ENCODE measurements around the gene MORC4. TPM values are rescaled to one million over a fixed set of nuclear protein-coding genes. Genes with fewer than 3 reads are reported as not detected.

The MORC4 gene
- polyA plus RNA-seq, 1 of the 3 experiments (the other 2 are of a cell fraction): 12.5 TPM

GRCh38 chrX:106927023-106927422 is 73.0 kb downstream of the MORC4 start (continued):
- TF ChIP-seq, protein P1, sequence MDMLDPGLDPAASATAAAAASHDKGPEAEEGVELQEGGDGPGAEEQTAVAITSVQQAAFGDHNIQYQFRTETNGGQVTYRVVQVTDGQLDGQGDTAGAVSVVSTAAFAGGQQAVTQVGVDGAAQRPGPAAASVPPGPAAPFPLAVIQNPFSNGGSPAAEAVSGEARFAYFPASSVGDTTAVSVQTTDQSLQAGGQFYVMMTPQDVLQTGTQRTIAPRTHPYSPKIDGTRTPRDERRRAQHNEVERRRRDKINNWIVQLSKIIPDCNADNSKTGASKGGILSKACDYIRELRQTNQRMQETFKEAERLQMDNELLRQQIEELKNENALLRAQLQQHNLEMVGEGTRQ (IDR thresholded peaks at IDR 0.05; ENCODE audit: borderline replicate concordance, low read depth, low read length): no peak
- no peak for TF ChIP-seq ELF1 (IDR thresholded peaks at IDR 0.05)

- Histone ChIP-seq H3K27ac (ENCODE audit: low read depth in 2 of 2, low read length in 1 of 2) (no peak overlapping the region), H3F3A (replicated peaks; ENCODE audit: insufficient read depth) (no peaks in the 10 kb centered on the region), H3K9me2 (no peaks in the 10 kb centered on the region), H3K36me3 (replicated peaks in 1 of 2; ENCODE audit: control insufficient read depth in 1 of 2, insufficient read depth in 2 of 2, low read length in 1 of 2) (no peaks in the 10 kb centered on the region), H3K27me3 (ENCODE audit: insufficient read depth) (peaks cover 6% of the 10 kb centered on the region; the same call in 1 of the 2 replicates), H3K4me1 (ENCODE audit: control insufficient read depth in 1 of 2, insufficient read depth in 2 of 2, low read depth in 1 of 2, low read length in 1 of 2) (peaks cover 0 to 5% of the 10 kb centered on the region in 2 experiments; a peak in 1 of 4 replicates), H3K79me2 (ENCODE audit: insufficient read depth) (no peaks in the 10 kb centered on the region), H3K4me2 (no peak overlapping the region), H3K4me3 (ENCODE audit: low read depth in 2 of 2, low read length in 1 of 2) (no peak overlapping the region), H3K9ac (no peak overlapping the region), H4K20me1 (ENCODE audit: insufficient read depth) (no peaks in the 10 kb centered on the region), H2AFZ (ENCODE audit: low read depth) (no peak overlapping the region), H3K9me3 (no peaks in the 10 kb centered on the region)
- WGBS (ENCODE audit: low lambda C conversion rate): 55% methylated on average over 2 of the region's 2 CpGs
- TF ChIP-seq PBX3 (IDR thresholded peaks at IDR 0.05) (no peak), CHD2 (IDR thresholded peaks at IDR 0.05; ENCODE audit: low read length, partially characterized antibody) (no peak), IRF3 (IDR thresholded peaks at IDR 0.05; ENCODE audit: low read depth, low read length) (no peak), POLR2AphosphoS5 (IDR thresholded peaks at IDR 0.05; ENCODE audit: low read depth, low read length) (no peak), YY1 (IDR thresholded peaks at IDR 0.05; ENCODE audit: low read depth) (no peak), CTCF (IDR thresholded peaks at IDR 0.05) (no peak), EP300 (IDR thresholded peaks at IDR 0.05; ENCODE audit: borderline replicate concordance in 1 of 2, low read depth in 1 of 2, low read length in 1 of 2) (no peak), RCOR1 (IDR thresholded peaks at IDR 0.05; ENCODE audit: low read length) (no peak), RXRA (IDR thresholded peaks at IDR 0.05; ENCODE audit: borderline replicate concordance, low read depth) (no peak)
- ChIA-PET CTCF (interaction anchor here (1.4 kb wide), 1 partner anchor 25 kb away, joined by 3 read pairs; no protein-coding TSS in a partner anchor), POLR2A (no interaction called here)
- no peak for DNase-seq
Measured at GRCh38 chrX:106921637-106922036, 78.4 kb downstream of the MORC4 start.
